Activated naive CD8-positive, alpha-beta T cell treated with anti-CD3 and anti-CD28 coated beads, Interleukin-2, amount 50 U/mL, for 16 hours (primary cell): Measurements from ENCODE around the gene STIM2.
"Not testable (repeated sequence)": the region's sequence is repeated elsewhere in the genome, so short reads cannot be mapped to it uniquely, and the experiment has no call there.

Experiments
- DNase-seq: peaks from one replicate; pipeline ENCODE4 v3.0.0-alpha.2; 2020; ENCODE audit warnings: low read depth, low spot score

STIM2 gene

DNA sequence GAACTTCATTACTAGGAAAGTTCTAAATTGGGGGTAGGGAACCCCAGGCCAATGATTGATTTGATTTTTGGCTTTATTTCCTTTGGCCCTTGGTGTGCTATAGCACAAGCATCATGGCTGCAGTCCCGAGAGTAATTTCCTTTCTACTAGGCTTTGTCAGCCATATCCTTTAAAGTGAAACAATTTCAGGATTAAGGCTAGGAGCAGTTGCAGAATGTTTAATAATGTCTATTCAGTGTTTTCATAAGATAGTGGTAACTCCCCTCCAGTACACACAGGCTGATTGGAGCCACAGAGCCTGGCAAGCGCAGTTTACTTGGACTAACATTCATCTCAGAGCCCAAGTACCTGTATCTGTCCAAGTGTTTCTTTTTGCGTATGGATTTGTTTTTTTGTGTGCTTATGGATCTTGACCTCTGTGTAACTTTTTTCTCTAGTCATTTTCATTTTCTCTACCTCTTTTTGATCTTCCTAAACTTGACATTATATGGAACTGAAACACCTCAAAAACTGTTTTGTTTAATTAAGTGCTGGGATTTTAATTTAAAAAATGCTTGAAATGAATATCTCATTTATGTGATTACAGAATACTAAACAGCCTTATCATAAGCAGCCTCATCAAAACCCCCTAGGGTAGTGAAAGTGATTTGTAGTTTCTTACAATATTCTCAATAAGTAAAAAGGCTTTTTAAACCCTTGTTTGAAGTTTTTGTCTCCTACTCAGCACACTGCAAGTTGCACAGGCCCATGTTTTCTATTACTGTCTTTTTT, 7.5 kb downstream of the STIM2 start:
- DNase-seq: no peak

DNA sequence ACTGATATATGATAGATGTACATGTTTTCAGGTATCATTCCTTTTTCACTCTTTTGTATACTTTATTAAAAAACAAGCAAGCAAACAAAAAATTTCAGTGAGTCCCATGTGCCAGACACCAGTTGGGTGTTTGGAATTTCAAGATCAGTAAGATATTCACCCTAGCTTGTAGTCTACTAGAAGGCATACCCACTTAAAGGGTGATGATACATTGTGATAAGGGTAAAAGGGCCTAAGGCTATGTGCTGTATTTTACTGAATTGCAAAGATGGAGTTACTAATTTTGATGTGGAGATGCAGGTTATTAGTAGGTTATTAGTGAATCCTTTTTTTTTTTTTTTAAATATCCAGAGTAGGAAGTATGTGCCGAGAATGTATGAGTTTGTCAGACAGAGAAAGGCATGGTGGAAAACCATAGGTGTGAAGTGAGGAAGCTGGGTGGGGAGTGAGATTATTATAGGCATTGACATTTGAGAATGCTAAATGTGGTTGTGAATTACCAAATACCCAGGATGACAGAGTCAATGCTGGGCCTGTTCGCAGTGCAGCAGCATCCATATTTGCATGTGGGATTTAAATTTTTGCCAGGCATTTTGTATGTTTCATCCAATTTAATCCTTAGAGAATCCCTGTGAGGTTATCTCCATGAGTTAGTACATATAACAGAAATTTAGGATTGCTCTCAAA, 10.1 kb downstream of the STIM2 start:
- DNase-seq: no peak

DNA sequence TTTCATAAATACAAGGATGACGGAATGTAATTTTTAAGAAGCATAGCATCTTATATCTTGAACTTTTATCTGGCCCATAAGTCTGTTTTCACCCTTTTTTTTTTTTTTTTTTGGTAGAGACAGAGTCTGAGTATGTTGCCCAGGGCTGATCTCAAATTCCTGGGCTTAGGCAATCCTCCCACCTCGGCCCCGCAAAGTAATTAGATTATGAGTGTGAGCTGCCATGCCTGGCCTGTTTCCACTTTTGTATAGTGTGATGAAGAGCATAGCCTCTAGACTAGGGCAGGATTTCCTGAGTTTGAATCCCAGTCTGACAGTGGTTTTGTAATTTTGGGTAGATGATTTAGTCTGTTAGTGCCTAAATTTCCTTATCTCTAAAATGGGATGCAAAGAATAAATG, 11.0 kb downstream of the STIM2 start:
- DNase-seq: no peak

- peak; percentile 21 for DNase-seq
Measured at GRCh38 chr4:26873391-26874026, 12.9 kb downstream of the STIM2 start.

DNA sequence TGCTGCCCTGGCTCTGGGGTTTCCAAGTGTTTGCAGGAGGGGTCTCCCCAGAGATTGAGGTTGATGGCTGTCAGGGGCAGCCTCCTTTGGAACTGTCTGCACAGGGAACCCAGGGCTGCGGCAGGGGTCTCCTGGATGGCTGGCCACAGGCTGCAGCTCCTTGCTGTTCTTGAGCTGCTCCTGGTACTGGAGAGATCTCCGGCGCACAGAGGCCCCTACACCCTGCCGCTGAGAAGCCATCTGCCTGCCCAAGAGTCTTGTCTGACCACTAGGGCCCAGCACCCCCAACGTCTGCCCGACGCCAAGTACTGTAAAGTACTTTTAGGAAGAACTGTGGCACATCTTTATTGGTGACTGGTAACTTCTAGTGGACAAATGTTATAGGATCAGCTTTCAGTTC, 13.5 kb downstream of the STIM2 start:
- no peak for DNase-seq

- DNase-seq: no peak
Measured at GRCh38 chr4:26877406-26877805, 16.8 kb downstream of the STIM2 start.

GRCh38 chr4:26877961-26878360, 17.3 kb downstream of the STIM2 start:
- DNase-seq: no peak

DNA sequence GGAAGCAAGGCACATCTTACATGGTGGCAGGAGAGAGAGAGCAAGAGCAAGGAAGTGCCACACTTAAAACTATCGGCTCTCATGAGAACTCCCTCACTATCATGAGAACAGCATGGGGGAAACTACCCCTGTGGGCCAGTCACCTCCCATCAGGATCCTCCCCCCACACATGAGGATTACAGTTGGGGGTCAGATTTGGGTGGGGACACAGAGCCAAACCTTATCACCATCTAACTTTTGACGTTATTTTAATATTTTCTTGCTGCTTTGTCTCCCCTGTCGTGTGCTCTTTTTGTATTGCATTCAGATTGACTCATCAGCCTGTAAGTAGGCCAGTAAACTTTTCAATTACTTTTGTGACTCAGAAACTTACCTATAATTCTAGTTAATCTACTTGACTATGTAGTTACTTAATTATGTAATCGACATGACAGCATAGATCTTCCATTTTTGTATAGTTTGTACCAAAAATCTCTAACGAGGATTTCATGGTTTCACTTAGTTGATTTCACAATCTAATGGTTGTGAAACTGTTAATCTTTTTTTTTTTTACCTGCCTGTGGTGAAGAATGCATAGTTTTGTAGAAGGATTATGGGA, 18.3 kb downstream of the STIM2 start:
- DNase-seq: no peak

DNA sequence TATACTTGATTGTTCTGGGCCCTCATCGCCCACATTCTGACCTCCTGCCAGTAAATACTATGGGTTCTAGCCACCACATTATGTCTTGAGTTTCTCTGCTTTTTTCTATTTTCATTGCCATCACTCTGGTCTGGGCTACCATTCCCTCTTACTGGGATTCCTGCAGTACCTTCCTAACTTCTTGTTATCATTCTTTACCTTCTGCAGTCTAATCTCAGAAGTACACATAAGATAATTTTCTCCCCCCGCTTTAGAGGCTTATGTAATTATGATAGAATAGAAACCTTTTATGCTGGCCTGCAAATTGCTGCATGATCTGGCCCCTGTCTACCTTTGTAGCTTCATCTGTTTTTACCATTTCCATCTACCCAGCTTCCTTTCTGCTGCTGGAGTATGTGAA, 19.2 kb downstream of the STIM2 start:
- no peak for DNase-seq

- DNase-seq: no peak
Measured at GRCh38 chr4:26884026-26884425, 23.4 kb downstream of the STIM2 start.

- DNase-seq: no peak
Measured at GRCh38 chr4:26884486-26884988, 23.9 kb downstream of the STIM2 start.

DNA sequence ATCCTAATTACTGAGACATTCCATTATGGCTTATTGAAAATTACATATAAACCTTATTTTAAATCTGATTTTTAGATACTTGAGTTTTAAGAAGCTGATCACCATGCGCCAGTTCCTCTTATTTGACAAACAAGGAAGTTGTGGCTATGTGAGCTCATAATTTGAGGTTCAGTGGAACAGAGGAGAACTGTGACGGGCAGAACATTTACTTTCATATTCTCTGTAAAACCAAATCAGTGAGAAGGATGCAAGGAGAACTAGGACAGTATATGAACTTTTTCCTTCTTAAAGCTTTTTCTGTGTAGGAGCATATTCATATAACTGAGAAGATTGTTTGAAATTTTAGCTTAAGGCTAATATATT, 25.3 kb downstream of the STIM2 start:
- DNase-seq: no peak

GRCh38 chr4:26887143-26887542, 26.5 kb downstream of the STIM2 start:
- DNase-seq: no peak

- DNase-seq: no peak
Measured at GRCh38 chr4:26887809-26888208, 27.2 kb downstream of the STIM2 start.

GRCh38 chr4:26889356-26889755, 28.7 kb downstream of the STIM2 start:
- DNase-seq: no peak

- no peak for DNase-seq
Measured at GRCh38 chr4:26891054-26891453, 30.4 kb downstream of the STIM2 start.

DNA sequence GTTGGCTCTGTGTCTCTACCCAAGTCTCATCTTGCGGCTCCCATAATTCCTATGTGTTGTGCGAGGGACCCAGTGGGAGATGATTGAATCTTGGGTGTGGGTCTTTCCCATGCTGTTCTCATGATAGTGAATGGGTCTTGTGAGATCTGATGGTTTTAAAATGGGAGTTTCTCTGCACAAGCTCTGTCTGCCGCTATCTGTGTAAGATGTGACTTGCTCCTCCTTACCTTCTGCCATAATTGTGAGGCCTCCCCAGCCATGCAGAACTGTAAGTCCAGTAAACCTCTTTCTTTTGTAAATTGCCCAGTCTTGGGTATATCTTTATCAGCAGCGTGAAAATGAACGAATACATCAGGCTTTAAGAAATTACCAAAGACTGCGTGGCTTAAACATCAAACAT, 31.2 kb downstream of the STIM2 start:
- no peak for DNase-seq

GRCh38 chr4:26892480-26893150, 32.0 kb downstream of the STIM2 start:
- no peak for DNase-seq

DNA sequence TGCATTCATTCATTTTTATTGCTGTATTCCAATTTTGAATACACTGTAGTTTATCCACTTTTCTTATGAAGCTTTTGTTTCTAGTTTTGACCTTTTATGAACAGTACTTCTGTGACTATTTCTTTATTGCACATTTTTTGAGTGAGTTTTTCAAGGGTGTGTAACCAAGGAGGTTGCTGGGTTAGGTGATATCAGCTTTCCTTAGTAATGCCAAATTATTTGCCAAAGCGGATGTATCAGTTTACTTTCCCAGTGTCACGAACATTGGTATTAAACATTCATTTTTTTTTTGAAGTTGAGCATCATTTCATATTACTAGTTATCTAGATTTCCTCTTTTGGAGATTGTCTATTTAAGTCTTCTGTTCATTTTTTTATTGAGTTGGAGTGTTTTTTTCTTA, 32.9 kb downstream of the STIM2 start:
- no peak for DNase-seq

- DNase-seq: not testable (repeated sequence)
Measured at GRCh38 chr4:26894881-26895280, 34.2 kb downstream of the STIM2 start.

- DNase-seq: no peak
Measured at GRCh38 chr4:26896636-26897035, 36.0 kb downstream of the STIM2 start.

GRCh38 chr4:26899991-26900390, 39.4 kb downstream of the STIM2 start:
- no peak for DNase-seq
